Kidney epithelial cell (primary cell): ENCODE data around the gene DHX35. TPM values are rescaled to one million over a fixed set of nuclear protein-coding genes. Genes with fewer than 3 reads are reported as not detected.
"Not testable (repeated sequence)": the region's sequence is repeated elsewhere in the genome, so short reads cannot be mapped to it uniquely, and the experiment has no call there.

Experiments used
- DNase-seq: peaks from one replicate; pipeline ENCODE4 v3.0.0-alpha.2; 2010; ENCODE audit warnings: low read depth
- H3K27me3 ChIP-seq: 2 replicates; pipeline ENCODE4 v1.6.0; 2011; ENCODE audit warnings: low read length; ENCODE audit not compliant: control insufficient read depth, insufficient read depth
- H3K36me3 ChIP-seq: 2 replicates; pipeline ENCODE4 v1.5.1; 2011; ENCODE audit warnings: low read length; ENCODE audit not compliant: control insufficient read depth, insufficient read depth
- H3K4me3 ChIP-seq: 2 replicates; pipeline ENCODE4 v1.5.1; 2011; ENCODE audit warnings: low read depth, mild to moderate bottlenecking, control low read depth, low read length
- total RNA-seq: library from RNA; depleted of rRNA; stranded (reverse); fragments of >200 nt; gene quantifications from 2 replicates; pipeline ENCODE4 v1.2.3, GENCODE V29; 2015
- TF ChIP-seq, protein P1 (sequence below): IDR thresholded peaks from 2 replicates; pipeline ENCODE4 v1.5.1; 2011; ENCODE audit warnings: mild to moderate bottlenecking, moderate library complexity, low read length, control low read depth, inconsistent platforms; ENCODE audit not compliant: insufficient read depth, poor library complexity, severe bottlenecking

DHX35 gene
- total RNA-seq, 1 donor from 2014 or later, result 7.4 TPM

DNA sequence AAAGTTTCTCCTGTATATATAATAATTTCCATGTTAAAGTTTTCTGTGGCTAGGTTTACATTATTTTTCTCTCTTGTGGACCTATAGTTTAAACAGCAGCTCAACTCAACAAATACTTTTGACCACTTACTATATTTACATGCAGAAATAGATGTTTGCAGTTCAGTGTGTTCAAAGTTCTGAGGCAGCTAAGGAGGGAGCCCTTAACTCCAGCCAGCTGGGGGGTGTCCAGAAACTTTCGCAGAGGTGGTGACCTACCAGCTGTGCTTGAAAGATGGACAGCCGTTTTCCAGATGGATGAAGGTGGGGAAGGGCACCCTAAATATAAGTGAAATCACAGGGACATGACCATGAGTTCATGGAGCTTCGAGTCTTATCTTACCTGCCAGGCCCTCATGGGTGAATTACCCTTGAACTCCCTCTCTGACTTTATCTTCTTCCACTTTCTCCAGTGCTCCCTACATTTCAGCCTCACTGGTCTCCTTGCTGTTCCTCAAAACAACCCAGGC is 33.4 kb downstream of the DHX35 start:
- DNase-seq, result no peak
- Histone ChIP-seq H3K36me3 (no peaks in the 10 kb centered on the region), H3K27me3 (no peaks in the 10 kb centered on the region), H3K4me3 (no peak overlapping the region)
- TF ChIP-seq, protein P1, sequence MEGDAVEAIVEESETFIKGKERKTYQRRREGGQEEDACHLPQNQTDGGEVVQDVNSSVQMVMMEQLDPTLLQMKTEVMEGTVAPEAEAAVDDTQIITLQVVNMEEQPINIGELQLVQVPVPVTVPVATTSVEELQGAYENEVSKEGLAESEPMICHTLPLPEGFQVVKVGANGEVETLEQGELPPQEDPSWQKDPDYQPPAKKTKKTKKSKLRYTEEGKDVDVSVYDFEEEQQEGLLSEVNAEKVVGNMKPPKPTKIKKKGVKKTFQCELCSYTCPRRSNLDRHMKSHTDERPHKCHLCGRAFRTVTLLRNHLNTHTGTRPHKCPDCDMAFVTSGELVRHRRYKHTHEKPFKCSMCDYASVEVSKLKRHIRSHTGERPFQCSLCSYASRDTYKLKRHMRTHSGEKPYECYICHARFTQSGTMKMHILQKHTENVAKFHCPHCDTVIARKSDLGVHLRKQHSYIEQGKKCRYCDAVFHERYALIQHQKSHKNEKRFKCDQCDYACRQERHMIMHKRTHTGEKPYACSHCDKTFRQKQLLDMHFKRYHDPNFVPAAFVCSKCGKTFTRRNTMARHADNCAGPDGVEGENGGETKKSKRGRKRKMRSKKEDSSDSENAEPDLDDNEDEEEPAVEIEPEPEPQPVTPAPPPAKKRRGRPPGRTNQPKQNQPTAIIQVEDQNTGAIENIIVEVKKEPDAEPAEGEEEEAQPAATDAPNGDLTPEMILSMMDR, result no peak

DNA sequence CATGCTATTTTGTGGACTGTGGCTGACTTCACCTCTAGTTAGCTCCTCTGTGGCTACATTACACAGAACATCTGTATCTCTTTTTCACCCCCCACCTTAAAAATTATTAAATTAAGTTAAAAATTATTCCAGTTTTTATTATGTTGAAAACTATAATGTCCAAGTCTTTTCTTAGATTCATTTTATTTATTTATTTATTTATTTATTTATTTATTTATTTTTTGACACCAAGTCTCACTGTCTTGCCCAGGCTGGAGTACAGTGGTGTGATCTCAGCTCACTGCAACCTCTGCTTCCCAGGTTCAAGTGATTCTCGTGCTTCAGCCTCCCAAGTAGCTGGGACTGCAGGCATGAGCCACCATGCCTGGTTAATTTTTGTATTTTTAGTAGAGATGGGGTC is 34.7 kb downstream of the DHX35 start:
- H3K36me3 ChIP-seq, H3K27me3 ChIP-seq, DNase-seq, H3K4me3 ChIP-seq: not testable (repeated sequence)

DNA sequence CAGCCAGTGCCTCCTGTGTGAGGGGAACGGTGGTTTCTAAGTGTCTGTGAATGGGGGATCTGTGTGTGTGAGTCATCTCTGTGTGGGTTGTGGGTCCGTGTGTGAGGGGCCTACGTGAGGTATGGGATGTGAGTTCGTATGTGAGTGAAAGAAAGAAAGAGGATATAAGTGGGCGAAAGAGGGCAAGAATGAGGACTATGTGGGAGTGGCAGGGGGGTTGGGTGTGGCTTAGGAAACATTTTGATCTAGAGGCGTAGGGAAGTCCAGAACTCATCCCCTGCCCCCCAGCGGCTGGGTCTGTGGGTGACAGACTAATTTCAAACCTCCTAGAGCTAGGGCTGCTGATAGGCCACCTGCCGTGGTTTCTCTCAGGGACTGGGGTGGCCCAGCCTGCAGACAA is 35.5 kb downstream of the DHX35 start:
- no peak for DNase-seq
- Histone ChIP-seq H3K36me3 (no peaks in the 10 kb centered on the region), H3K27me3 (no peaks in the 10 kb centered on the region), H3K4me3 (no peak overlapping the region)
- TF ChIP-seq, protein P1, result no peak

DNA sequence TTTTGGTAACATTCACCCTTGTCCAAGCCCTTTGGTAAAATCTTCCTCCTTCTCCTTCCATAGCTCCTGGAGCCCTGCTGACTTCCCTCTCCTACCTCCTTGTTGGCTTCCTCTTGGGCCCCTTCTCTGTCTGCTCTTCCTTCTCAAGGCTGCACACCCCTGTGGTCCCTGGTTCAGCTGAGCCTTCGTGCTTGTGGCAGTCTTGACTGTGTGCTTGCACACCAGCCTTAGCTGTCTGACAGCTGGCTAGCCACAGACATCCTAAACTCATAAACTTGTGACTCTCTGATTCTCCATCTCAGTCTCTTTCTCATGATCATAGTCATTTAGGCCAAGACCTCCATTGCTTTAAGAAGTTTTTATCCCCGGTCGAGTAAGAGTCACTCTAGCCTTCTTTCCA is 37.1 kb downstream of the DHX35 start:
- no peaks in the 10 kb centered on the region for H3K27me3 ChIP-seq
- no peak overlapping the region for H3K4me3 ChIP-seq
- DNase-seq, result no peak
- H3K36me3 ChIP-seq, result no peaks in the 10 kb centered on the region
- TF ChIP-seq, protein P1, result no peak

DNA sequence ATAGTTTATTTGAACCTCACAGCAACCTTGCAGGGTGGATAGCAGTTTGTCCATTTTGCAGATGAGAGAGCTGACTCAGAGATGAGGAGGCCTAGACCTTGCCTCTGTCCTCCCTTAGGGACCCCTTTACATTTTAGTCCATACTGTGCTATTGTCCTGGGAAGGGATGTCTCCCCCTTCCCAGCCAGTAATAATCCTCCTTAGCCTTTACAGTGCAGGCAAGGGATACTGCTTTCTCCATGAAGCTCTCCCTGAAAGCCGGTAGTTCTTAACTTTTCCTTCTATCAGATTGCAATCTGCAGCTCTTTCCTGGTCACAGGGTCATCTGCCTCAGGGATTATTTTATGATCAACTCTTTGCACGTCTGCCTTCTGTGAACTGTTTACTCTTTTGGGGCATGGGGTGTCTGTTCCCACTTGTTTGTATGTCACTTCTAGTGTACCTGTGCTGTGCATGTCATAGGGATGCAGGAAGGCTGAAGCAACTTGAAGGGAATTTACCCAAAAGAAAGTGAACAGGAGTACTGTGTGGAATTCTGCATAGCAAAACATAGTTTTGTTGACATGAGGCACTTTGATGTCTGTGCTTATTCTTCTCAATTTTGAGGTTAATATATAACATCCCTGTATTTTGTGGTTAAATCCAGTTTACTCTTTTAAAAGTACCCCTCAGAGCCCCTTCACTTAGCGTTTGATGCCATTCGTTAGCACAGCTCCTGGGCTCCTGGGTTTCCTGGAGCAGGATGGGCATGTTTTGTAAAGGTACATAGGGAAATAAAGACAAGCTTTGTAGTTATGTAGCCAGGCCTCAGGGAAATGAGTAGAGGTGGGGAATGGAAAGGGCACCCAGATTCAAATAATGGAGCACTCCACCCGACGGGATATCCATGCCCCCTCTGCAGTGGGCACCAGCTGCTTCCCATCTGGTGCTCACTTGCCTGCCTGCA is 38.1 kb downstream of the DHX35 start:
- Histone ChIP-seq H3K36me3 (no peaks in the 10 kb centered on the region), H3K4me3 (no peak overlapping the region), H3K27me3 (no peaks in the 10 kb centered on the region)
- TF ChIP-seq, protein P1, result no peak
- DNase-seq, result no peak

DNA sequence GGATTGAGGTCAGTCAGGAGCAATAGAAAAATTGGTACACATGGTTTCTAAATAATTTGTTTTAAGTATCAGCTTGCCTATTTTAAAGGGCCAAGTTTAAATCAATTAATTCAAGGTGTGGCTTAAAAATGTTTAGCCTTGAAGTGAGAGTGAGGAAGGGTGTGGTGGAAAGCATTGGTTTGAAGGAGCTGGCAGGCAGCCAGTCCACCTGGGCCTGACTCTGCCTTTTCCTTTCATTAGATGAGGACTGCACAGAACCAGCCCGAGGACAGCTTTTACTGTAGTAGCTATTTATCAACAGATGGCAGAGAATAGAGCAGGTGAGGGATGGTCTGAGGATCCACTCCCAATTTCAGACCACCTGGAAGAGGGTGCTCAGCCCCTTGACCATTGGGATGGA is 42.4 kb downstream of the DHX35 start:
- TF ChIP-seq, protein P1, result no peak
- H3K36me3 ChIP-seq, result peaks cover 1% of the 10 kb centered on the region
- no peak overlapping the region for H3K4me3 ChIP-seq
- no peaks in the 10 kb centered on the region for H3K27me3 ChIP-seq
- DNase-seq, result no peak
